Measurements from ENCODE around the gene SMARCA4.
A peak's percentile ranks its signal among the peaks of the same experiment; 100 is the strongest.
"Not testable (repeated sequence)": the region's sequence is repeated elsewhere in the genome, so short reads cannot be mapped to it uniquely, and the experiment has no call there.

Gene SMARCA4

GRCh38 chr19:10929402-10929794 is 31.4 kb upstream of the SMARCA4 start:
- no peak for DNase-seq

GRCh38 chr19:10935371-10936059 is 25.3 kb upstream of the SMARCA4 start:
- no peak for DNase-seq

- peak; percentile 69 for DNase-seq
Observed at GRCh38 chr19:10936661-10937084, 24.2 kb upstream of the SMARCA4 start.

- DNase-seq = not testable (repeated sequence)
Observed at GRCh38 chr19:10941649-10942048, 19.2 kb upstream of the SMARCA4 start.

GRCh38 chr19:10943412-10943811 is 17.4 kb upstream of the SMARCA4 start:
- DNase-seq = not testable (repeated sequence)

- no peak for DNase-seq
Observed at GRCh38 chr19:10945264-10945663, 15.6 kb upstream of the SMARCA4 start.

GRCh38 chr19:10946958-10947657 is 13.7 kb upstream of the SMARCA4 start:
- DNase-seq = no peak

- DNase-seq = no peak
Observed at GRCh38 chr19:10952809-10953208, 8.0 kb upstream of the SMARCA4 start.

GRCh38 chr19:10959277-10959968 is 1.4 kb upstream of the SMARCA4 start:
- DNase-seq = not testable (repeated sequence)

GRCh38 chr19:10961073-10961860 is 437 bp downstream of the SMARCA4 start:
- no peak for DNase-seq

- no peak for DNase-seq
Observed at GRCh38 chr19:10962863-10963262, 2.0 kb downstream of the SMARCA4 start.

- no peak for DNase-seq
Observed at GRCh38 chr19:10963865-10964264, 3.0 kb downstream of the SMARCA4 start.

GRCh38 chr19:10964903-10965302 is 4.1 kb downstream of the SMARCA4 start:
- no peak for DNase-seq

- no peak for DNase-seq
Observed at GRCh38 chr19:10965398-10965797, 4.6 kb downstream of the SMARCA4 start.

- DNase-seq = no peak
Observed at GRCh38 chr19:10966809-10967208, 6.0 kb downstream of the SMARCA4 start.

- no peak for DNase-seq
Observed at GRCh38 chr19:10968527-10969135, 7.8 kb downstream of the SMARCA4 start.

GRCh38 chr19:10971107-10971726 is 10.4 kb downstream of the SMARCA4 start:
- no peak for DNase-seq

GRCh38 chr19:10975374-10976130 is 14.7 kb downstream of the SMARCA4 start:
- no peak for DNase-seq

- DNase-seq = no peak
Observed at GRCh38 chr19:10976131-10976892, 15.5 kb downstream of the SMARCA4 start.

- no peak for DNase-seq
Observed at GRCh38 chr19:10977742-10978092, 16.9 kb downstream of the SMARCA4 start.

GRCh38 chr19:10979951-10980381 is 19.1 kb downstream of the SMARCA4 start:
- peak; percentile 33 for DNase-seq

Measured in CD4-positive, alpha-beta T cell treated with Interleukin-21 for 1 hour (primary cell).